SK-MEL-5 (cell line): ENCODE data around the gene TAAR8. TPM values are rescaled to one million over a fixed set of nuclear protein-coding genes. Genes with fewer than 3 reads are reported as not detected.
"Not testable (repeated sequence)": the region's sequence is repeated elsewhere in the genome, so short reads cannot be mapped to it uniquely, and the experiment has no call there.

Source experiments
- DNase-seq: peaks from one replicate; pipeline ENCODE4 v3.0.0-alpha.2; 2016; ENCODE audit warnings: low read depth, low spot score
- in situ Hi-C: cut with HindIII; loops from 2 replicates; pipeline ENCODE4 v1.10.0; 2016; ENCODE audit warnings: low sequenced_read_pairs, high pct_unique_total_duplicates, low pct_unique_long_range_greater_than_20kb
- total RNA-seq: library from RNA; depleted of rRNA; stranded (reverse); fragments of >200 nt; shearing (Covaris generic); gene quantifications from 2 replicates; pipeline ENCODE4 v1.2.3, GENCODE V29; 2014

TAAR8 gene
- total RNA-seq, 1 experiment from 2014 or later: not detected

DNA sequence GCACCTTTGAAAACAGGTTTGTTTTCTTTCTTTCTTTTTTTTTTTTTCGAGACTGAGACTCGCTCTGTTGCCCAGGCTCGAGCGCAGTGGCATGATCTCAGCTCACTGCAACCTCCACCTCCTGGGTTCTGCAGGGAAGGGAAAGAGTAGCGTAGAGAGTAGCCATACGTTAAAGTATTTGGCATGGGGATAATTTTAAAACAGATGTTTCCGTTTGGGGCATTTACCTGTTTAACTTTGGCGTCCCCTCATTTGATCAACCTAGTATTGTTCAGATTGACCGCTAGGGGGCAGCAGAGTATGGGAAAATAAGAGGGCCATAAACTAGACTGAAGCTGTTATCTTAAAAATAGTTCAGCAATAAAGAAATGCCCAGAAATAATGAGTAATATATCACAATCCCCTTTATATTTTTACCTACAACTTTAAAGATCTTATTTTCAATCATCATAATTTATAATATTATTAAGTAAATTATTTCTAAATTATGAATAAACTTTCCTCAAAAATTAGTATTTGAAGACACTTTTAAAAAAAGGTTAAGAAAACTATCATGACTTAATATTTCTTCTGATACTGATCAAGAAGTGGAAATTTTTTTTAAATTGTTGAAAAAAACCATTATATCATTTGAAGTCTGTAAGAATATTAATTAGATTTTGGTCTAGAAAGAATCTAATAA, 22.0 kb upstream of the TAAR8 start:
- in situ Hi-C loops: no loop called here

DNA sequence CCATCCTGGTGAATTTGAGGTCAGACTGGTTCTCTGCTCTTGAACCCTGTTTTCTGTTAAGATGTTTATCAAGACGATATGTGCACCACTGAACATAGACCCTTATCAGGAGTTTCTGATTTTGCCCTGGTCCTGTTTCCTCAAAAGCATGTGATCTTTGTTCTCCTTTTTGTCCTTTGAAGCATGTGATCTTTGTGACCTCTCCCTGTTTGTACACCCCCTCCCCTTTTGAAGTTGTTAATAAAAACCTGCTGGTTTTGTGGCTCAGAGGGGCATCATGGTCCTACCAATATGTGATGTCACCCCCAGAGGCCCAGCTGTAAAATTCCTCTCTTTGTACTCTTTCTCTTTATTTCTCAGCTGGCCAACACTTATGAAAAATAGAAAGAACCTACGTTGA, 17.9 kb upstream of the TAAR8 start:
- DNase-seq, in situ Hi-C loops: not testable (repeated sequence)

More for the DNA sequence above, 22.0 kb upstream of the TAAR8 start:
- DNase-seq: peak; percentile 69

GRCh38 chr6:132537145-132537544, 15.3 kb upstream of the TAAR8 start:
- in situ Hi-C loops: no loop called here
- DNase-seq: no peak

GRCh38 chr6:132537977-132538376, 14.5 kb upstream of the TAAR8 start, which contains the start of gene TAAR9:
TAAR9 (plus strand) TSS chr6:132538277; CDS start chr6:132538290, 13 bp downstream.
- in situ Hi-C loops: no loop called here

GRCh38 chr6:132544826-132545225, 7.6 kb upstream of the TAAR8 start:
- in situ Hi-C loops: no loop called here
- no peak for DNase-seq

More at GRCh38 chr6:132537977-132538376, 14.5 kb upstream of the TAAR8 start, which contains the start of gene TAAR9:
- no peak for DNase-seq

DNA sequence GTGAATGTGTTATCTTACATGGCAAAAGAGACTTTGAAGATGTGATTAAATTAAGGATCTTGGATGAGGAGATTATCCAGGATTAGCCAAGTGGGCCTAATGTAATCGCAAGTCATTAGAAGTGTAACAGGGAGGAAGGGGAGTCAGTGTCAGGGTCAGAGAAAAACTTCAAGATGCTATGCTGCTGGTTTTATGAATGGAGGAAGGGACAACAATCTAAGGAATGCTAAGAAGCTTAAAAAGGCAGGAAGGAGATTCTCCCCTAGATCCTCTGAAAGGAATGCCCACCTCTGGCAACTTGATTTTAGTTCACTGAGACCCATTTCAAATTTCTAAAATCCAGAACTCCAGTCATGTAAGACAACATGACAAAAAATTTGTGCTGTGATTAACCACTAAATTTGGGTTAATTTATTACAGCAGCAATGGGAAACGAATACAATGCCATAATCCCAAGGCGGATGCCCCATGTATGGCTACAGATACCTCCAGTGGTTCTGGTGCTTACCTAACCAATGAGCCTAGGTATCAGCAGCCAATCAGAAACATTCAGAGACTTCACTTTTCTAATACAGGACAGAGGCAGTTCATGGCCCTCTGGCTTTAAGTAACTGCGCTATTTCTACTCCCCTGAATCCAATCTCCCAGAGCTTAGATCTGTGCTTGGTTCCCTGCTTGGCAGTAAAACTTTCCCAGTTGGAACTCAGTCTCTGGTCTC, 3.6 kb upstream of the TAAR8 start:
- no peak for DNase-seq
- in situ Hi-C loops: no loop called here

- in situ Hi-C loops: no loop called here
- DNase-seq: no peak
Observed at GRCh38 chr6:132551214-132551613, 1.3 kb upstream of the TAAR8 start.

- DNase-seq, in situ Hi-C loops: not testable (repeated sequence)
Observed at GRCh38 chr6:132560087-132560486, 7.6 kb downstream of the TAAR8 start.

DNA sequence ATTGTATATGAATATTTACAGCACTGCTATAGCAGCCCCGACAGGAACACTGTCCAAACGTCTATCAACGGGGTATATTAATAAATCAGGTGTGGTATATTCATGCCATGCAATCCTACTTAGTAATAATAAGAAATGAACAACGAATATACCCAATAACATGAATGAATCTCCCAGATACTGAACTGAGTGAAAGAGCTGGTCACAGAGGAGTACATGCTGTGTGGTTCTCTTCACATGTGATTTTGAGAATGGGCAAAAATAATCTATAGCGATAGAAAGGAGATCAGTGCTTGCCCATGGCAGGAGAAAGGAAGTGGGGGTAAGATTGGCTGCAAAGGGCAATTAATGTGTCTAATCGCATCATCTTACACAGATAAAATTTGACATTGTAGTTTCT, 13.9 kb downstream of the TAAR8 start:
- DNase-seq: no peak
- in situ Hi-C loops: no loop called here

DNA sequence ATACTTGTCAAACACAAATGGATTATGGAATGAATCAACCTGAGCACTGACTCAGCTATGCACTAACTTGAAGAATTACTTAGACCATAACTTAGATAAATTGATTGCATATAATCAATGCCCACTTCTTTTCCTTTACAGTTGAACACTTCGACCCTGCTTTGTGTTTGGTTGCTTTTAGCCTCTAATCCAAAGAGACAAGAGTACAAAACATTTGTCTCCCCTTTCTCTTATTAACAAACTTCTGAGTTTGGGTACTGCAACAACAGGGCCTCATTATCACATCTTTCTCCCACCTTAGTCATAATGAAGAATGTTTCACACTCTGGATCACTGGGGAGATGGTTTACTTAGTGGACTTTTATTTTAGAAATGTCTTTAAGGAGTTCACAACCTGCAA, 15.1 kb downstream of the TAAR8 start:
- in situ Hi-C loops: no loop called here
- no peak for DNase-seq

GRCh38 chr6:132568611-132569010, 16.1 kb downstream of the TAAR8 start:
- in situ Hi-C loops: no loop called here
- no peak for DNase-seq

DNA sequence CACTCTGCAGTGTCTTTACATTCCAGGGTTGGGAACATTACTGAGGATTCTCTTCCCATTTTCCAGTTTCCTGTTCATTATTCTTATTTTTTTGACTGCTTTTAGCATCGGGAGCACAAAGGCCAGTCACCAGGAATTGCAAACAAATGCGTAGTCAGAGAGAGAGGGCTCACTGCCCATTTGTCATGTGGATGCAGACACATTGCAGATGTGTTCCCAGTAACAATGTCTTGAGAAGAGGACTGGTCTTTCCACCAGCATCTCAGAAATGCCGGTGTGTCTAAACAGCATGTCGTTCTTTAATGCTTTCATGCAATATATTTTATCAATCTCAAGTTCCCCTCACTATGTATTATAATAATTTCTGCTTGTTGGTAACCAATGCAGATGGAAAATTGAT, 16.7 kb downstream of the TAAR8 start:
- in situ Hi-C loops: no loop called here
- DNase-seq: no peak

DNA sequence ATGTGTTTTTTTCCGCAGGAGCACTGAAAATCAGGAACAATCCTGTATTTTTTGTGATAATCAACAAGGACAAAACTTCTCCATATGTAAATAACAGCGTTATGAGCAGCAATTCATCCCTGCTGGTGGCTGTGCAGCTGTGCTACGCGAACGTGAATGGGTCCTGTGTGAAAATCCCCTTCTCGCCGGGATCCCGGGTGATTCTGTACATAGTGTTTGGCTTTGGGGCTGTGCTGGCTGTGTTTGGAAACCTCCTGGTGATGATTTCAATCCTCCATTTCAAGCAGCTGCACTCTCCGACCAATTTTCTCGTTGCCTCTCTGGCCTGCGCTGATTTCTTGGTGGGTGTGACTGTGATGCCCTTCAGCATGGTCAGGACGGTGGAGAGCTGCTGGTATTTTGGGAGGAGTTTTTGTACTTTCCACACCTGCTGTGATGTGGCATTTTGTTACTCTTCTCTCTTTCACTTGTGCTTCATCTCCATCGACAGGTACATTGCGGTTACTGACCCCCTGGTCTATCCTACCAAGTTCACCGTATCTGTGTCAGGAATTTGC, 17.8 kb downstream of the TAAR8 start, which contains the start of gene TAAR6:
Gene TAAR6, plus strand, starts transcription at position 102 of the 557 bp plus-strand sequence. Its CDS starts 0 bp downstream, at position 102.
- in situ Hi-C loops: no loop called here

GRCh38 chr6:132571774-132572173, 19.3 kb downstream of the TAAR8 start:
- in situ Hi-C loops: no loop called here
- DNase-seq: no peak

More for the DNA sequence above, 17.8 kb downstream of the TAAR8 start, which contains the start of gene TAAR6:
- DNase-seq: no peak

GRCh38 chr6:132584698-132585097, 32.2 kb downstream of the TAAR8 start:
- in situ Hi-C loops: no loop called here
- no peak for DNase-seq

DNA sequence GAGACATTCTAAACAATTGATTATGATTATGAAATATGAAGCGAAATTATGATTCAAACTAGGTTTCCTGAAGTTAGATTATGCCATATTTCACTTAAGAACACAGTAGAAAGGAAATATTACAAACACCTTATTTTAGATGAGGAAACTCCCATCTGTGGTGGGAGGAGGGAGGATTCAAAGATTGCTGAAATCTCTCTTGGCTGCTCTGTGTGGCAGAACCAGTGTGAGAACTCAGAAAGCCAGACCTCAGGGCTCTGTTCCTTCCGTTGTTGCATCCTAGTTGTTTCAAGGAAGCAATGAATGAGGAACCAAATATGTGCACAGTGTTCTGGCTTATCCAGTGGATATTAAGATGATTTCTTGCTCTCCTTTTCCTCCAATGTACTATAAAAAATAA, 35.0 kb downstream of the TAAR8 start:
- DNase-seq: no peak
- in situ Hi-C loops: no loop called here

DNA sequence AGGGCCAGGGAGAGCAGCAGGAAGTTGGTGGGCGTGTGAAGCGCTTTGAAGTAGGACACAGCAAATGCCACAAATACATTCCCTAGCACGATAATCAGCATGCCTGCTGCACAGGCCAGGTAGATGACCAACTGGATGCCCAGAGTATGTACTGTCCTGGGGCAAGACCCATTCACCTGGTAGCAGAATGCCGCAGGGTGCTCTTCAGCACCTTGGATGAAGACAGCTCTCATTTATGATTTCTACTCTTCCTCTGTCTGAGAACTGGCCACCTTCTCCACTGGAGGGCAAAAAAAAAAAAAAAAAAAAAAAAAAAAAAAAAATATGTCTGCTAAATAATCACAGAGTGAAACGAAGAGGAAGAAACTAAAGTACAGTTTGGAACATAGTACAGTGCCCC, 37.0 kb downstream of the TAAR8 start, which contains the start of gene TAAR5:
Gene TAAR5, minus strand, starts transcription at position 288 of the 400 bp plus-strand sequence. Its CDS starts 55 bp downstream, at position 233.
- in situ Hi-C loops: no loop called here

DNA sequence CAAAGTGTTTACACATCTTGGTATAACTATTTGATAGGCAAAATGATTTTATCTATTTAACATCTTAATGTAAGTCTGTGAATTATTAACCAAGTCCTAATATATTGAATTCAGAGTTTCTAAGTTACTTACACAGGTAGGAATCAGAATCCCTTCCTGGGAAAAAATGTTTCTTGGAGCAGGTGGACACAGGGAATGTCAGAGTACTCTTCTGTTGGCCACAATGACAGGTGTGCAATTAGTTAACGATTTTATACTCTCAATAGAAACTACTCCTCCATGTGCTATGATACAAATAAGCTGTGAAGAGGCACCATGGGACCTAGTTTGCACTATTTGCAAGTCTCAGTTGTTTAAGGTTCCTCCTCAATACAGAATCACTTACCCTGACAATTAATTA, 37.9 kb downstream of the TAAR8 start:
- in situ Hi-C loops: no loop called here
- DNase-seq: no peak

More for the DNA sequence above, 37.0 kb downstream of the TAAR8 start, which contains the start of gene TAAR5:
- no peak for DNase-seq
